HEK293 (cell line): Measurements from ENCODE around the gene IL23A.
A peak's percentile ranks its signal among the peaks of the same experiment; 100 is the strongest.

Source experiments
- BCL11A ChIP-seq: fragments of 450-650 bp; formaldehyde crosslinking; IDR thresholded peaks from 2 replicates; pipeline ENCODE4 v1.5.1; 2016; ENCODE audit warnings: low read depth, missing biosample characterization, missing genetic modification characterization
- CTCF ChIP-seq: fragments of 450-650 bp; formaldehyde crosslinking; IDR thresholded peaks from 2 replicates; pipeline ENCODE4 v1.5.1; 2016; ENCODE audit warnings: missing biosample characterization, missing genetic modification characterization
- GLIS2 ChIP-seq: fragments of 450-650 bp; formaldehyde crosslinking; IDR thresholded peaks from 2 replicates; pipeline ENCODE4 v1.5.1; 2016; ENCODE audit warnings: missing biosample characterization, missing genetic modification characterization
- PATZ1 ChIP-seq: fragments of 450-650 bp; formaldehyde crosslinking; IDR thresholded peaks from 2 replicates; pipeline ENCODE4 v1.5.1; 2016; ENCODE audit warnings: missing biosample characterization, missing genetic modification characterization
- PRDM2 ChIP-seq: fragments of 450-650 bp; formaldehyde crosslinking; IDR thresholded peaks from 2 replicates; pipeline ENCODE4 v1.5.1; 2016; ENCODE audit warnings: missing biosample characterization, missing genetic modification characterization, borderline replicate concordance
- SETDB1 ChIP-seq: IDR thresholded peaks from one replicate; pipeline ENCODE4 v1.6.1; 2017; ENCODE audit warnings: mild to moderate bottlenecking, low read length, moderate library complexity, mixed read lengths; ENCODE audit not compliant: insufficient read length
- WT1 ChIP-seq: fragments of 450-650 bp; formaldehyde crosslinking; IDR thresholded peaks from 2 replicates; pipeline ENCODE4 v1.5.1; 2016; ENCODE audit warnings: missing biosample characterization, missing genetic modification characterization
- YY1 ChIP-seq: fragments of 450-650 bp; formaldehyde crosslinking; IDR thresholded peaks from 2 replicates; pipeline ENCODE4 v1.5.1; 2018; ENCODE audit warnings: missing biosample characterization, missing genetic modification characterization
- ZBTB7A ChIP-seq: fragments of 450-650 bp; formaldehyde crosslinking; IDR thresholded peaks from 2 replicates; pipeline ENCODE4 v1.5.1; 2016; ENCODE audit warnings: low read depth, missing biosample characterization, missing genetic modification characterization
- ZNF19 ChIP-seq: fragments of 450-650 bp; formaldehyde crosslinking; IDR thresholded peaks from 2 replicates; pipeline ENCODE4; 2016; ENCODE audit warnings: missing biosample characterization, missing genetic modification characterization, low read depth
- ZNF214 ChIP-seq: fragments of 450-650 bp; formaldehyde crosslinking; IDR thresholded peaks from 2 replicates; pipeline ENCODE4 v1.5.1; 2017; ENCODE audit warnings: missing biosample characterization, mild to moderate bottlenecking, missing genetic modification characterization, borderline replicate concordance
- ZNF324 ChIP-seq: fragments of 450-650 bp; formaldehyde crosslinking; IDR thresholded peaks from 2 replicates; pipeline ENCODE4 v1.5.1; 2016; ENCODE audit warnings: missing biosample characterization, missing genetic modification characterization
- ZNF335 ChIP-seq: fragments of 450-650 bp; formaldehyde crosslinking; conservative IDR thresholded peaks from 2 replicates; pipeline ENCODE4 v1.5.1; 2016; ENCODE audit warnings: missing biosample characterization, missing genetic modification characterization
- ZNF37A ChIP-seq: fragments of 450-650 bp; IDR thresholded peaks from 2 replicates; pipeline ENCODE4 v1.5.1; 2018; ENCODE audit warnings: missing biosample characterization, missing genetic modification characterization
- ZNF423 ChIP-seq: fragments of 450-650 bp; formaldehyde crosslinking; IDR thresholded peaks from 2 replicates; pipeline ENCODE4 v1.5.1; 2016; ENCODE audit warnings: missing biosample characterization, missing genetic modification characterization
- ZNF449 ChIP-seq: fragments of 450-650 bp; formaldehyde crosslinking; IDR thresholded peaks from 2 replicates; pipeline ENCODE4 v1.5.1; 2017; ENCODE audit warnings: missing biosample characterization, mild to moderate bottlenecking, missing genetic modification characterization, moderate library complexity
- ZNF530 ChIP-seq: fragments of 450-650 bp; formaldehyde crosslinking; IDR thresholded peaks from 2 replicates; pipeline ENCODE4 v1.5.1; 2016; ENCODE audit warnings: low read depth, missing biosample characterization, missing genetic modification characterization
- ZNF544 ChIP-seq: fragments of 450-650 bp; formaldehyde crosslinking; IDR thresholded peaks from 2 replicates; pipeline ENCODE4 v1.5.0; 2017; ENCODE audit warnings: missing biosample characterization, missing genetic modification characterization
- ZNF610 ChIP-seq: fragments of 450-650 bp; formaldehyde crosslinking; IDR thresholded peaks from 2 replicates; pipeline ENCODE4 v1.5.1; 2016; ENCODE audit warnings: missing biosample characterization, missing genetic modification characterization, borderline replicate concordance
- ZNF629 ChIP-seq: fragments of 450-650 bp; formaldehyde crosslinking; IDR thresholded peaks from 2 replicates; pipeline ENCODE4 v1.5.1; 2017; ENCODE audit warnings: missing biosample characterization, missing genetic modification characterization
- ZNF654 ChIP-seq: fragments of 450-650 bp; formaldehyde crosslinking; IDR thresholded peaks from 2 replicates; pipeline ENCODE4 v1.5.1; 2016; ENCODE audit warnings: low read depth, missing biosample characterization, missing genetic modification characterization
- ZNF670 ChIP-seq: fragments of 450-650 bp; formaldehyde crosslinking; IDR thresholded peaks from 2 replicates; pipeline ENCODE4 v1.5.1; 2016; ENCODE audit warnings: missing biosample characterization, missing genetic modification characterization, low read depth
- ZNF704 ChIP-seq: fragments of 450-650 bp; formaldehyde crosslinking; IDR thresholded peaks from 2 replicates; pipeline ENCODE4 v1.5.1; 2016; ENCODE audit warnings: missing biosample characterization, missing genetic modification characterization
- ZNF76 ChIP-seq: fragments of 450-650 bp; formaldehyde crosslinking; IDR thresholded peaks from 2 replicates; pipeline ENCODE4; 2016; ENCODE audit warnings: low read depth, missing biosample characterization, missing genetic modification characterization, borderline replicate concordance
- ZNF776 ChIP-seq: fragments of 450-650 bp; formaldehyde crosslinking; IDR thresholded peaks from 2 replicates; pipeline ENCODE4 v1.5.0; 2017; ENCODE audit warnings: missing biosample characterization, missing genetic modification characterization, borderline replicate concordance

IL23A gene

GRCh38 chr12:56359851-56360767 lies 21.4 kb downstream of the IL23A start, which contains the start of gene STAT2 (continued):
- TF ChIP-seq PRDM2 (tag by site-specific recombination) (no peak), ZNF544 (tag by site-specific recombination) (no peak), ZNF704 (tag by site-specific recombination) (no peak), SETDB1 (no peak), ZNF76 (tag by site-specific recombination) (peak; percentile 85), WT1 (tag by site-specific recombination) (no peak; the same call in 1 of the 2 replicates), ZBTB7A (tag by site-specific recombination) (no peak), PATZ1 (peak; percentile 98), YY1 (peak; percentile 40; the same call in 1 of the 2 replicates), ZNF670 (tag by site-specific recombination) (no peak), ZNF629 (tag by site-specific recombination) (peak; percentile 76), ZNF214 (no peak), ZNF37A (tag by site-specific recombination) (no peak), ZNF335 (tag by site-specific recombination) (peak; percentile 68), BCL11A (tag by site-specific recombination) (no peak), ZNF776 (no peak), ZNF449 (tag by site-specific recombination) (no peak), ZNF19 (tag by site-specific recombination) (no peak), ZNF654 (tag by site-specific recombination) (peak; percentile 1; the same call in 1 of the 2 replicates), CTCF (no peak), ZNF324 (tag by site-specific recombination) (0 out of 2 replicates have a peak, but pooled peaks have one; percentile 57), GLIS2 (peak; percentile 99), ZNF423 (tag by site-specific recombination) (peak; percentile 75; the same call in 1 of the 2 replicates), ZNF530 (tag by site-specific recombination) (no peak), ZNF610 (tag by site-specific recombination) (no peak; the same call in 1 of the 2 replicates)
